OCI-LY3 (cell line): Measurements from ENCODE around the gene C19orf25.
A peak's percentile ranks its signal among the peaks of the same experiment; 100 is the strongest.

Source experiments
- H2AFZ ChIP-seq: fragments of 200-600, 300-600 bp; shearing (Covaris generic); 2 replicates; pipeline ENCODE4 v1.6.0; 2014; ENCODE audit warnings: antibody characterized with exemption, low read depth, low read length
- H3K27ac ChIP-seq: fragments of 200-600, 300-600 bp; sonication (generic); 2 replicates; pipeline ENCODE4 v1.5.1; 2014; ENCODE audit warnings: mild to moderate bottlenecking, low read length, moderate library complexity, mixed read lengths
- H3K27me3 ChIP-seq: fragments of 200-600, 300-600 bp; sonication (generic); 2 replicates; pipeline ENCODE4 v1.6.1; 2014; ENCODE audit warnings: low read depth, low read length, mixed read lengths
- H3K36me3 ChIP-seq: fragments of 200-600, 300-600 bp; sonication (generic); replicated peaks from 2 replicates; pipeline ENCODE3; 2014; ENCODE audit warnings: low read depth, low read length, mixed read lengths
- H3K4me1 ChIP-seq: fragments of 300-600, 200-600 bp; sonication (generic); 2 replicates; pipeline ENCODE4 v1.6.1; 2014; ENCODE audit warnings: low read length, mixed read lengths
- H3K4me2 ChIP-seq: fragments of 200-600, 300-600 bp; sonication (generic); 2 replicates; pipeline ENCODE4 v1.6.1; 2014; ENCODE audit warnings: low read length, mixed read lengths
- H3K4me3 ChIP-seq: fragments of 300-600, 200-600 bp; sonication (generic); 2 replicates; pipeline ENCODE4 v1.5.1; 2014; ENCODE audit warnings: antibody characterized with exemption, mild to moderate bottlenecking, low read length, moderate library complexity
- H3K79me2 ChIP-seq: fragments of 300-600, 200-600 bp; shearing (Covaris generic); 2 replicates; pipeline ENCODE4 v1.6.1; 2014; ENCODE audit warnings: mild to moderate bottlenecking, low read length, mixed read lengths
- H3K9ac ChIP-seq: fragments of 300-600, 200-600 bp; shearing (Covaris generic); 2 replicates; pipeline ENCODE4 v1.6.0; 2014; ENCODE audit warnings: mild to moderate bottlenecking, low read length, moderate library complexity
- H3K9me3 ChIP-seq: fragments of 200-600, 300-600 bp; shearing (Covaris generic); 2 replicates; pipeline ENCODE4 v1.6.1; 2014; ENCODE audit warnings: low read length, mixed read lengths; ENCODE audit not compliant: insufficient read depth
- H4K20me1 ChIP-seq: fragments of 200-600, 300-600 bp; sonication (generic); 2 replicates; pipeline ENCODE4 v1.6.1; 2016; ENCODE audit warnings: low read length, mixed read lengths; ENCODE audit not compliant: insufficient read depth
- EZH2phosphoT487 ChIP-seq: fragments of 200-600 bp; shearing (Covaris generic); IDR thresholded peaks from 2 replicates; pipeline ENCODE4 v1.6.1; 2018; ENCODE audit warnings: antibody characterized with exemption, mixed run types, low read depth
- TF ChIP-seq, protein P1 (sequence below): fragments of 200-600, 300-600 bp; sonication (generic); IDR thresholded peaks from 2 replicates; pipeline ENCODE4 v1.5.1; 2014; ENCODE audit warnings: antibody characterized with exemption, low read length, low read depth

Gene C19orf25

DNA sequence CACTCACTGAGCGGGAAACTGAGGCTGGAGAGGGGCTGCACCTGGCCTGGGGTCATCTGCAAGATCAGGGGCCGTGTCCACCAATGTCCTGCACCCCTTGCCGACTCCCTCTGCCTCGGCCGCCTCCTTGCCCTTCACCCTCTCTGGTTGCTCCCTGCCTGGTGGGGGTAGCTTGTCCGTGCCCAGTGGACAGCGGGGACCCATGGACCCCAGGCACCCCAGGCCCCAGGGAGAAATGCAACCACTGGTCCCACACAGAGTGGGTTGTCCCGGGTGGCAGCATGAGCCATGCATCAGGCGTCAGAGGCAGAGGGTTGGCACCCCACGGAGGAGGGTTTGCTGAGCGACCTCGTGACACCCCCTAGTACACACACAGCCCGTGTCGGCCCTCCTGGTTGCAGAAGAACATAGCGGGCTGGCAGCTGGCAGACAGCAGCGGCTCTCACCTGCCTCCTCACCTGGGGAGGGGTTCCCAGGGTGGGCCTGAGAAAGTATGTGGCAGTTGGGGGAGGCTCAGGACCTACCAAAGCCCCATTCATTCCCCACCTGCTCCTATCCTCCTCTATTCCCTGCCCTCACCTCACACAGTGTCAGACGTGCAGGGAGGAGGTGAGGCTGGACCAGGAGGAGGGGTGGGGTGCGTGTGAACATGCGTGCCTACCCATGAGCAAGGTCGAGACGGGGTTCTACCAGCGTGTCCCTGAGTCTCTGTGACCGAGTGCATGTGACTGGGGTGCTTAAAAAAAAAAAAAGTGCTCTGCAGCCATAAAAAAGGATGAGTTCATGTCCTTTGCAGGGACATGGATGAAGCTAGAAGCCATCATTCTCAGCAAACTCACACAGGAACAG lies 25.1 kb upstream of the C19orf25 start:
- Histone ChIP-seq H4K20me1 (no peaks in the 10 kb centered on the region), H3K27me3 (peaks cover 4% of the 10 kb centered on the region; the same call in 1 of the 2 replicates), H3K79me2 (no peaks in the 10 kb centered on the region), H3K4me2 (no peak overlapping the region), H2AFZ (no peak overlapping the region), H3K4me3 (no peak overlapping the region), H3K36me3 (no peaks in the 10 kb centered on the region), H3K27ac (no peak overlapping the region), H3K4me1 (no peaks in the 10 kb centered on the region), H3K9me3 (no peaks in the 10 kb centered on the region), H3K9ac (no peak overlapping the region)
- TF ChIP-seq, protein P1, sequence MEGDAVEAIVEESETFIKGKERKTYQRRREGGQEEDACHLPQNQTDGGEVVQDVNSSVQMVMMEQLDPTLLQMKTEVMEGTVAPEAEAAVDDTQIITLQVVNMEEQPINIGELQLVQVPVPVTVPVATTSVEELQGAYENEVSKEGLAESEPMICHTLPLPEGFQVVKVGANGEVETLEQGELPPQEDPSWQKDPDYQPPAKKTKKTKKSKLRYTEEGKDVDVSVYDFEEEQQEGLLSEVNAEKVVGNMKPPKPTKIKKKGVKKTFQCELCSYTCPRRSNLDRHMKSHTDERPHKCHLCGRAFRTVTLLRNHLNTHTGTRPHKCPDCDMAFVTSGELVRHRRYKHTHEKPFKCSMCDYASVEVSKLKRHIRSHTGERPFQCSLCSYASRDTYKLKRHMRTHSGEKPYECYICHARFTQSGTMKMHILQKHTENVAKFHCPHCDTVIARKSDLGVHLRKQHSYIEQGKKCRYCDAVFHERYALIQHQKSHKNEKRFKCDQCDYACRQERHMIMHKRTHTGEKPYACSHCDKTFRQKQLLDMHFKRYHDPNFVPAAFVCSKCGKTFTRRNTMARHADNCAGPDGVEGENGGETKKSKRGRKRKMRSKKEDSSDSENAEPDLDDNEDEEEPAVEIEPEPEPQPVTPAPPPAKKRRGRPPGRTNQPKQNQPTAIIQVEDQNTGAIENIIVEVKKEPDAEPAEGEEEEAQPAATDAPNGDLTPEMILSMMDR = no peak
- TF ChIP-seq EZH2phosphoT487 = no peak

DNA sequence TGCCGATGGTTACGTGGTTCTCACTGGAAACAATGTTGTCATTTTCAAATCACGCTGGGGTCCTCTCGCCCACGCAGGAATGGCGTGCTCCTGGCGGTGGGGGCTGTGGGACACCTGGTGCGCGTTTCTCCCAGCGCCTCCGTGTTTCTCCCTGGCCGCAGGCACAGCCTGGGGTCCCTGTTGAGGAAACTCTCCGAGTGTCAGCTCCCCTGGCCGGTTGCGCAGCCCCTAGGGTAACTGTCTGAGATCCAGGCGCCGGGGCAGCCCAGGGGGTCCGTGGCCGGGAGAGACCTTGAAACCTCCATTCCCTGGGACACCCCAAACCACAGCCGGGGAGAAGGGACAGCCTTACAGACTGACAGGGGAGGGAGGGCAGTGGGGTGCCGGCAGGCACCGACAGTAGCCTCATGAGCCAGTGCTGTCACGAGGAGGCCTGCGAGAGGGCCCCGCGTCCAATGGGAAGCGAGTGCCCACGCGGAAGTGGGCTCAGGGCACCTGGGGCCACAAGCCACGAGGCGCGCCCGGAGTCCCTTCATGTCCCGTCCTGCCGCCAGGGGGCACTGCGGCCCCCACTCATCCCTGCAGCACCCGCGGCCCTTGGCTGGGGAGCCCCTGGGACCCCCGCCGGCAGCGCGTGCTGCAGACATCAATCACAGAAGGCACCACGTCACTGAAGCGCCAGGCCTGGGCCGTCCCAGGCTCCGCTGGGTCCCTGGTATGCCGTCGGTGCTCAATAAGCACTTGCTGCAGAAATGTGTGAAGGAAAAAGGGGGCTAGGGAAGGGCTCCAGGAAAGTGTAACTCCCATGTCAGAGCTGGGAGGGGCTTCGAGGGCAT lies 24.3 kb upstream of the C19orf25 start:
- no peaks in the 10 kb centered on the region for H3K79me2 ChIP-seq
- peaks cover 4% of the 10 kb centered on the region; the same call in 1 of the 2 replicates for H3K27me3 ChIP-seq
- H3K9me3 ChIP-seq = no peaks in the 10 kb centered on the region
- no peaks in the 10 kb centered on the region for H3K36me3 ChIP-seq
- no peak overlapping the region for H3K4me2 ChIP-seq
- no peaks in the 10 kb centered on the region for H4K20me1 ChIP-seq
- no peak overlapping the region for H3K27ac ChIP-seq
- no peak overlapping the region for H2AFZ ChIP-seq
- H3K4me3 ChIP-seq = no peak overlapping the region
- H3K4me1 ChIP-seq = no peaks in the 10 kb centered on the region
- TF ChIP-seq, protein P1 = peak; percentile 68
- TF ChIP-seq EZH2phosphoT487 = no peak
- H3K9ac ChIP-seq = no peak overlapping the region

DNA sequence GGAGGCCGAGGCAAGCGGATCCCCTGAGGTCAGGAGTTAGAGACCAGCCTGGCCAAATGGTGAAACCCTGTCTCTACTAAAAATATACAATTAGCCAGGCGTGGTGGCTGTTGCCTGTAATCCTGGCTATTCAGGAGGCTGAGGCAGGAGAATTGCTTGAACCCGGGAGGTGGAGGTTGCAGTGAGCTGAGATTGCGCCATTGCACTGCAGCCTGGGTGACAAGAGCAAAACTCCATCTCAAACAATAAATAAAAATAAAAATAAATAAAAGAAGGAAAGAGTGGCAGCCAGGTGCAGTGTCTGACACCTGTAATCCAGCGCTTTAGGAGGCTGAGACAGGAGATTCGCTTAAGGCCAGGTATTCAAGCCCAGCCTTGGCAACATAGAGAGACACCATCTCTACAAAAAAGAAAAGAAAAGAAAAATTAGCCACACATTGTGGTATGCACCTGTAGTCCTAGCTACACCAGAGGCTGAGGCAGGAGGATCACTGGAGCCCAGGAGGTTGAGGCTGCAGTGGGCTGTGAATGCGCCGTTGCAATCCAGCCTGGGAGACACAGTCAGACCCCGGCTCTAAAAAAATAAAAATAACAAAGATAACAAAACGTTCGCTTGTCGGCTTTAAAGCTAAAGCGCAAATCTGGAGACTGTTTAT lies 23.5 kb upstream of the C19orf25 start:
- H3K4me2 ChIP-seq = no peak overlapping the region
- H3K4me1 ChIP-seq = no peaks in the 10 kb centered on the region
- no peak overlapping the region for H3K27ac ChIP-seq

More for the DNA sequence above, 23.5 kb upstream of the C19orf25 start:
- H2AFZ ChIP-seq = no peak overlapping the region
- H3K27me3 ChIP-seq = peaks cover 4% of the 10 kb centered on the region; the same call in 1 of the 2 replicates
- no peak overlapping the region for H3K4me3 ChIP-seq
- no peak overlapping the region for H3K9ac ChIP-seq
- TF ChIP-seq, protein P1 = no peak
- no peak for TF ChIP-seq EZH2phosphoT487
- H3K36me3 ChIP-seq = no peaks in the 10 kb centered on the region
- no peaks in the 10 kb centered on the region for H3K9me3 ChIP-seq
- no peaks in the 10 kb centered on the region for H3K79me2 ChIP-seq
- H4K20me1 ChIP-seq = no peaks in the 10 kb centered on the region
